Sigmoid colon (tissue), 4 donors: ENCODE data around the gene VSTM4.

Source experiments
- EP300 ChIP-seq, 4 donors: sonication (generic); formaldehyde crosslinking; IDR thresholded peaks; one replicate each; pipeline ENCODE4 v1.6.1; 2017; ENCODE audit warnings: antibody characterized with exemption in 4 of 4
- POLR2A ChIP-seq, 2 donors: fragments of 450-650 bp; IDR thresholded peaks; one replicate each; pipeline ENCODE4 v1.6.1; 2016; ENCODE audit warnings: antibody characterized with exemption in 2 of 2, mild to moderate bottlenecking in 2 of 2, moderate library complexity in 2 of 2
- TF ChIP-seq, protein P1 (sequence below), 4 experiments: fragments of 450-650 bp in 3 of 4; fragments of 200-600 bp in 1 of 4; IDR thresholded peaks; one replicate each; pipeline ENCODE4 v1.5.1; 2016 to 2019; ENCODE audit warnings: antibody characterized with exemption in 4 of 4, mild to moderate bottlenecking in 3 of 4, moderate library complexity in 2 of 4

DNA sequence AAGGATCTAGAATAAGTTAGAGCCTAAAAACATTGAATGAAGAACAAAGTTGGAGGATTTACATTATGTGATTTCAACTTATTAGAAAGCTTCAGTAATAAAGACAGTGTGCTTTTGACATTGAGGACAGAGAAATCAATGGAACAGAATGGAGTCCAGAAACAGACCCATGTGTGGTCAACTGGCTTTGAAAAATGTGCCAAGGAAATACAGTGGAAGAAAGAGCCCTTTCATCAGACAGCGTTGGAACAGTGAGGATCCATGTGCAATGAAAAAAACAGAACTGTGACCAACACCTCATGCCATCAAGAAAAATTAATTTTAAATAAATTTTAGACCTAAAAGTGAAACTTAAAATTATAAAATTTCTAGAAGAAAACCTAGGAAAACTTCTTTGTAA, 125.1 kb downstream of the VSTM4 start:
- TF ChIP-seq POLR2A (IDR thresholded peaks at IDR 0.05) (no peak), EP300 (IDR thresholded peaks at IDR 0.05) (no peak)
- TF ChIP-seq, protein P1, sequence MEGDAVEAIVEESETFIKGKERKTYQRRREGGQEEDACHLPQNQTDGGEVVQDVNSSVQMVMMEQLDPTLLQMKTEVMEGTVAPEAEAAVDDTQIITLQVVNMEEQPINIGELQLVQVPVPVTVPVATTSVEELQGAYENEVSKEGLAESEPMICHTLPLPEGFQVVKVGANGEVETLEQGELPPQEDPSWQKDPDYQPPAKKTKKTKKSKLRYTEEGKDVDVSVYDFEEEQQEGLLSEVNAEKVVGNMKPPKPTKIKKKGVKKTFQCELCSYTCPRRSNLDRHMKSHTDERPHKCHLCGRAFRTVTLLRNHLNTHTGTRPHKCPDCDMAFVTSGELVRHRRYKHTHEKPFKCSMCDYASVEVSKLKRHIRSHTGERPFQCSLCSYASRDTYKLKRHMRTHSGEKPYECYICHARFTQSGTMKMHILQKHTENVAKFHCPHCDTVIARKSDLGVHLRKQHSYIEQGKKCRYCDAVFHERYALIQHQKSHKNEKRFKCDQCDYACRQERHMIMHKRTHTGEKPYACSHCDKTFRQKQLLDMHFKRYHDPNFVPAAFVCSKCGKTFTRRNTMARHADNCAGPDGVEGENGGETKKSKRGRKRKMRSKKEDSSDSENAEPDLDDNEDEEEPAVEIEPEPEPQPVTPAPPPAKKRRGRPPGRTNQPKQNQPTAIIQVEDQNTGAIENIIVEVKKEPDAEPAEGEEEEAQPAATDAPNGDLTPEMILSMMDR (IDR thresholded peaks at IDR 0.05): no peak
